SK-N-SH (cell line): ENCODE measurements around the gene SNN. TPM values are rescaled to one million over a fixed set of nuclear protein-coding genes. Genes with fewer than 3 reads are reported as not detected.

Experiments
- CTCF ChIA-PET: fragments of 300-600, 350-600 bp; formaldehyde crosslinking; extraction: SDS; loops from one replicate; lab custom pipeline; 2021; lab: Yijun Ruan, JAX
- POLR2A ChIA-PET: fragments of 350-600 bp; sonication (Branson Sonifier 250); formaldehyde crosslinking; extraction: SDS; loops from one replicate; lab custom pipeline; 2020; ENCODE audit warnings: antibody characterized with exemption, inconsistent platforms; lab: Yijun Ruan, JAX
- DNase-seq: peaks from one replicate; pipeline ENCODE4 v3.0.0; 2012
- H2AFZ ChIP-seq: fragments of 200-600 bp; sonication (generic); 2 replicates; pipeline ENCODE4 v1.8.1; 2016; ENCODE audit warnings: antibody characterized with exemption, mild to moderate bottlenecking, low read depth
- H3F3A ChIP-seq: fragments of 200-600 bp; sonication (generic); replicated peaks from 2 replicates; pipeline ENCODE3; 2016; ENCODE audit warnings: antibody characterized with exemption, mild to moderate bottlenecking; ENCODE audit not compliant: insufficient read depth
- H3K27ac ChIP-seq, 2 experiments: fragments of 200-500 bp in 1 of 2; fragments of 200-600 bp in 1 of 2; sonication (Bioruptor generic) in 1 of 2; sonication (generic), shearing (Covaris generic) in 1 of 2; 2 replicates each; pipeline versions ENCODE4 v1.5.1 to v1.6.1; 2014 to 2016; ENCODE audit warnings: low read depth in 2 of 2, inconsistent platforms in 1 of 2, low read length in 1 of 2, mild to moderate bottlenecking in 1 of 2, mixed read lengths in 1 of 2
- H3K27me3 ChIP-seq: fragments of 200-600 bp; sonication (generic), shearing (Covaris generic); 2 replicates; pipeline ENCODE4 v1.6.1; 2016; ENCODE audit warnings: mixed run types; ENCODE audit not compliant: insufficient read depth
- H3K36me3 ChIP-seq, 2 experiments: fragments of 200-500 bp in 1 of 2; fragments of 200-600 bp in 1 of 2; sonication (Bioruptor generic) in 1 of 2; sonication (generic) in 1 of 2; replicated peaks in 1 of 2; 2 replicates each; pipeline versions ENCODE3 to v1.5.1; 2014 to 2016; ENCODE audit warnings: low read length in 1 of 2, mild to moderate bottlenecking in 1 of 2; ENCODE audit not compliant: insufficient read depth in 2 of 2, control insufficient read depth in 1 of 2
- H3K4me1 ChIP-seq, 2 experiments: fragments of 200-500 bp in 1 of 2; fragments of 200-600 bp in 1 of 2; sonication (Bioruptor generic) in 1 of 2; sonication (generic), shearing (Covaris generic) in 1 of 2; 2 replicates each; pipeline versions ENCODE4 v1.5.1 to v1.6.1; 2014 to 2016; ENCODE audit warnings: low read depth in 1 of 2, low read length in 1 of 2, mixed run types in 1 of 2; ENCODE audit not compliant: insufficient read depth in 2 of 2, control insufficient read depth in 1 of 2
- H3K4me2 ChIP-seq: fragments of 200-600 bp; sonication (generic), shearing (Covaris generic); 2 replicates; pipeline ENCODE4 v1.6.1; 2017; ENCODE audit warnings: mixed run types
- H3K4me3 ChIP-seq, 2 experiments: fragments of 200-500 bp in 1 of 2; fragments of 200-600 bp in 1 of 2; sonication (Bioruptor generic) in 1 of 2; sonication (generic), shearing (Covaris generic) in 1 of 2; 2 replicates each; pipeline versions ENCODE4 v1.5.1 to v1.8.1; 2014 to 2016; ENCODE audit warnings: low read depth in 2 of 2, inconsistent platforms in 1 of 2, low read length in 1 of 2, mild to moderate bottlenecking in 1 of 2, mixed read lengths in 1 of 2, moderate library complexity in 1 of 2
- H3K79me2 ChIP-seq: fragments of 200-600 bp; sonication (generic); 2 replicates; pipeline ENCODE4 v1.8.1; 2017; ENCODE audit warnings: mild to moderate bottlenecking; ENCODE audit not compliant: insufficient read depth
- H3K9ac ChIP-seq: fragments of 200-600 bp; sonication (generic); 2 replicates; pipeline ENCODE4 v1.6.1; 2017; ENCODE audit warnings: mixed run types
- H3K9me2 ChIP-seq: fragments of 200-600 bp; sonication (generic); 2 replicates; pipeline ENCODE4 v1.6.1; 2017; ENCODE audit warnings: mixed run types
- H3K9me3 ChIP-seq: fragments of 200-600 bp; sonication (generic); 2 replicates; pipeline ENCODE4 v1.6.1; 2017; ENCODE audit warnings: mixed run types, mild to moderate bottlenecking, moderate library complexity
- H4K20me1 ChIP-seq: fragments of 200-600 bp; sonication (generic); 2 replicates; pipeline ENCODE4 v1.6.1; 2017; ENCODE audit warnings: mild to moderate bottlenecking, mixed run types; ENCODE audit not compliant: insufficient read depth
- CHD2 ChIP-seq: fragments of 150-350 bp; IDR thresholded peaks from 2 replicates; pipeline ENCODE4 v1.6.1; 2018; ENCODE audit warnings: low read length; ENCODE audit not compliant: partially characterized antibody
- CTCF ChIP-seq: fragments of 200-600 bp; sonication (generic); IDR thresholded peaks from 2 replicates; pipeline ENCODE4 v1.6.1; 2017; ENCODE audit warnings: antibody characterized with exemption, mild to moderate bottlenecking, moderate library complexity
- EP300 ChIP-seq, 2 experiments: IDR thresholded peaks; 2 replicates each; pipeline versions ENCODE4 v1.4.0 to v1.6.1; 2012; ENCODE audit warnings: borderline replicate concordance in 1 of 2, low read depth in 1 of 2, low read length in 1 of 2
- FOSL2 ChIP-seq: IDR thresholded peaks from 2 replicates; pipeline ENCODE4 v1.4.0; 2012; ENCODE audit warnings: low read depth, mild to moderate bottlenecking, moderate library complexity, borderline replicate concordance
- GABPA ChIP-seq: IDR thresholded peaks from 2 replicates; pipeline ENCODE4 v1.4.0; 2012; ENCODE audit warnings: low read depth, mild to moderate bottlenecking
- GATA2 ChIP-seq: sonication (generic); formaldehyde crosslinking; IDR thresholded peaks from 2 replicates; pipeline ENCODE4 v1.5.0; 2020; ENCODE audit warnings: mild to moderate bottlenecking, missing genetic modification reagents
- IRF3 ChIP-seq: fragments of 150-350 bp; IDR thresholded peaks from 2 replicates; pipeline ENCODE4 v1.6.1; 2016; ENCODE audit warnings: mild to moderate bottlenecking, low read depth, low read length
- JUND ChIP-seq: IDR thresholded peaks from 2 replicates; pipeline ENCODE4 v1.4.0; 2012
- MAX ChIP-seq: IDR thresholded peaks from 2 replicates; pipeline ENCODE4 v1.4.0; 2012; ENCODE audit warnings: low read depth
- MEF2A ChIP-seq: IDR thresholded peaks from 2 replicates; pipeline ENCODE4 v1.4.0; 2012; ENCODE audit warnings: low read depth, borderline replicate concordance
- NFIC ChIP-seq: IDR thresholded peaks from 2 replicates; pipeline ENCODE4 v1.4.0; 2012; ENCODE audit warnings: borderline replicate concordance
- NRF1 ChIP-seq: IDR thresholded peaks from 2 replicates; pipeline ENCODE4 v1.6.1; 2012; ENCODE audit warnings: low read depth, mild to moderate bottlenecking, low read length
- RCOR1 ChIP-seq: fragments of 150-350 bp; IDR thresholded peaks from 2 replicates; pipeline ENCODE4 v1.6.1; 2017; ENCODE audit warnings: antibody characterized with exemption, low read length
- REST ChIP-seq: IDR thresholded peaks from 2 replicates; pipeline ENCODE4 v1.6.1; 2012; ENCODE audit warnings: mild to moderate bottlenecking, low read depth, low read length, moderate library complexity
- RFX5 ChIP-seq: IDR thresholded peaks from 2 replicates; pipeline ENCODE4 v1.6.1; 2012; ENCODE audit warnings: mild to moderate bottlenecking, improper control_type of control experiment, low read length
- RXRA ChIP-seq: IDR thresholded peaks from 2 replicates; pipeline ENCODE4 v1.4.0; 2012; ENCODE audit warnings: low read depth, mild to moderate bottlenecking, borderline replicate concordance
- SMC3 ChIP-seq: IDR thresholded peaks from 2 replicates; pipeline ENCODE4 v1.6.1; 2012; ENCODE audit warnings: low read depth, low read length, improper control_type of control experiment
- TEAD4 ChIP-seq: IDR thresholded peaks from 2 replicates; pipeline ENCODE4 v1.4.0; 2012; ENCODE audit warnings: mild to moderate bottlenecking, borderline replicate concordance; ENCODE audit not compliant: insufficient read depth
- USF1 ChIP-seq: IDR thresholded peaks from 2 replicates; pipeline ENCODE4 v1.4.0; 2012; ENCODE audit warnings: low read depth, borderline replicate concordance
- ZBTB33 ChIP-seq: IDR thresholded peaks from 2 replicates; pipeline ENCODE4 v1.4.0; 2012; ENCODE audit warnings: low read depth, borderline replicate concordance
- WGBS: methylation state at CpG from one replicate; pipeline ENCODE4 v1.1.6; 2017; ENCODE audit warnings: low lambda C conversion rate; 5-methylcytosine and 5-hydroxymethylcytosine counted together
- polyA plus RNA-seq, 3 experiments: library from polyadenylated mRNA; depleted of rRNA; stranded (reverse); fragments of >200 nt; gene quantifications; 2 replicates each; pipeline ENCODE4 v1.2.3, GENCODE V29; 2012

The SNN gene
- polyA plus RNA-seq, 1 of the 3 experiments (the other 2 are of a cell fraction): 15.4 TPM

GRCh38 chr16:11620243-11621003 is 47.8 kb upstream of the SNN start (continued):
- TF ChIP-seq RXRA (no peak), GABPA (no peak)

- ChIA-PET POLR2A (no interaction called here), CTCF (interaction anchor here (0.9 to 1.3 kb wide), 5 partner anchors 9 to 366 kb away, joined by 3 to 4 read pairs (median 4); partner anchors contain the start of gene SOCS1)
- no peaks in the 10 kb centered on the region for H3K27me3 ChIP-seq
- no peaks in the 10 kb centered on the region for H3K36me3 ChIP-seq
- no peaks in the 10 kb centered on the region for H3K9me3 ChIP-seq
- no peak overlapping the region; the same call in 1 of the 2 replicates for H2AFZ ChIP-seq
- H3K9ac ChIP-seq: no peak overlapping the region
- no peaks in the 10 kb centered on the region for H3K9me2 ChIP-seq
- no peaks in the 10 kb centered on the region; a peak in 1 of 4 replicates for H3K4me1 ChIP-seq
- peaks cover 2% of the 10 kb centered on the region for H3F3A ChIP-seq
- no peak overlapping the region for H3K4me2 ChIP-seq
- H3K4me3 ChIP-seq: no peak overlapping the region
- DNase-seq: no peak
- H3K79me2 ChIP-seq: no peaks in the 10 kb centered on the region
- no peaks in the 10 kb centered on the region for H4K20me1 ChIP-seq
- H3K27ac ChIP-seq: no peak overlapping the region
- TF ChIP-seq USF1 (no peak), NFIC (no peak), JUND (no peak), MEF2A (no peak), REST (no peak), CHD2 (no peak), NRF1 (no peak), SMC3 (no peak), GATA2 (no peak), RCOR1 (no peak), RFX5 (no peak), MAX (no peak), RXRA (no peak), CTCF (no peak), GABPA (no peak), FOSL2 (no peak), IRF3 (no peak), TEAD4 (no peak), EP300 (IDR thresholded peaks at IDR 0.05; ENCODE audit: borderline replicate concordance in 1 of 2, low read depth in 1 of 2, low read length in 1 of 2) (no peak), ZBTB33 (no peak)
- WGBS: 94% methylated on average over 5 of the region's 6 CpGs
Measured at GRCh38 chr16:11621539-11621919, 46.7 kb upstream of the SNN start.
